HepG2 (cell line): ENCODE results near the gene DNAJC5. TPM values are rescaled to one million over a fixed set of nuclear protein-coding genes. Genes with fewer than 3 reads are reported as not detected.

Experiments
- BATF2 ChIP-seq: sonication (generic); formaldehyde crosslinking; IDR thresholded peaks from 2 replicates; pipeline ENCODE4 v1.8.0; 2022; ENCODE audit warnings: mild to moderate bottlenecking, missing genetic modification reagents, moderate library complexity
- CERS6 ChIP-seq: sonication (generic); formaldehyde crosslinking; IDR thresholded peaks from 2 replicates; pipeline ENCODE4 v1.5.0; 2020; ENCODE audit warnings: missing genetic modification reagents
- ELF1 ChIP-seq: sonication (generic); formaldehyde crosslinking; IDR thresholded peaks from 2 replicates; pipeline ENCODE4 v1.4.0; 2020; ENCODE audit warnings: missing genetic modification reagents
- ELK4 ChIP-seq: sonication (generic); formaldehyde crosslinking; IDR thresholded peaks from 2 replicates; pipeline ENCODE4 v1.9.0; 2021; ENCODE audit warnings: missing genetic modification reagents, borderline replicate concordance
- HDAC1 ChIP-seq: sonication (generic); formaldehyde crosslinking; IDR thresholded peaks from 2 replicates; pipeline ENCODE4 v1.5.1; 2020; ENCODE audit warnings: mild to moderate bottlenecking, missing genetic modification reagents
- HOXA3 ChIP-seq: sonication (generic); formaldehyde crosslinking; IDR thresholded peaks from 2 replicates; pipeline ENCODE4 v1.5.0; 2020; ENCODE audit warnings: missing genetic modification reagents
- HOXA5 ChIP-seq: sonication (generic); formaldehyde crosslinking; IDR thresholded peaks from 2 replicates; pipeline ENCODE4 v1.4.0; 2020; ENCODE audit warnings: missing genetic modification reagents
- MTERF4 ChIP-seq: sonication (generic); formaldehyde crosslinking; IDR thresholded peaks from 2 replicates; pipeline ENCODE4 v1.8.0; 2023; ENCODE audit warnings: mild to moderate bottlenecking, missing genetic modification reagents
- NR2F6 ChIP-seq, 2 experiments: IDR thresholded peaks; 2 replicates each; pipeline ENCODE4 v1.6.1; 2016; ENCODE audit warnings: antibody characterized with exemption in 1 of 2, mild to moderate bottlenecking in 1 of 2
- RBM39 ChIP-seq: fragments of 200-400 bp; formaldehyde crosslinking; IDR thresholded peaks from one replicate; pipeline ENCODE4 v1.6.1; 2018; ENCODE audit warnings: antibody characterized with exemption, mild to moderate bottlenecking, low read depth, low read length; ENCODE audit not compliant: poor library complexity, severe bottlenecking
- TOE1 ChIP-seq: sonication (generic); formaldehyde crosslinking; IDR thresholded peaks from 2 replicates; pipeline ENCODE4 v1.4.0; 2020; ENCODE audit warnings: mild to moderate bottlenecking, missing genetic modification reagents
- ZBTB8A ChIP-seq: sonication (generic); formaldehyde crosslinking; IDR thresholded peaks from 2 replicates; pipeline ENCODE4 v1.4.0; 2020; ENCODE audit warnings: mild to moderate bottlenecking, low read depth, missing genetic modification reagents, borderline replicate concordance
- ZNF326 ChIP-seq: sonication (generic); formaldehyde crosslinking; IDR thresholded peaks from 2 replicates; pipeline ENCODE4 v1.4.0; 2020; ENCODE audit warnings: missing genetic modification reagents, borderline replicate concordance
- ZNF383 ChIP-seq: sonication (generic); formaldehyde crosslinking; IDR thresholded peaks from 2 replicates; pipeline ENCODE4 v1.4.0; 2020; ENCODE audit warnings: missing genetic modification reagents, mild to moderate bottlenecking, borderline replicate concordance
- ZNF407 ChIP-seq: sonication (generic); formaldehyde crosslinking; IDR thresholded peaks from one replicate; pipeline ENCODE4 v1.5.1; 2020; ENCODE audit warnings: mild to moderate bottlenecking, missing genetic modification reagents; ENCODE audit errors: not compliant biosample characterization
- ZNF652 ChIP-seq: IDR thresholded peaks from 2 replicates; pipeline ENCODE4 v1.6.1; 2016; ENCODE audit warnings: low read depth, borderline replicate concordance
- polyA plus RNA-seq, 8 experiments: library from polyadenylated mRNA; depleted of rRNA in 3 of 8; stranded (reverse) in 7 of 8; unstranded in 1 of 8; fragments of >200 nt; fragmentation: Illumina TruSeq in 4 of 8; extraction: Trizol in 4 of 8; gene quantifications; 2 replicates each; pipeline versions ENCODE4 v1.2.1 to v1.2.3, GENCODE V29; 2011 to 2016; ENCODE audit warnings: low read depth in 4 of 8, missing spikeins in 1 of 8, mixed read lengths in 1 of 8; ENCODE audit not compliant: insufficient read depth in 1 of 8
- total RNA-seq, 5 experiments: library from RNA; depleted of rRNA; stranded (reverse); fragments of >200 nt; fragmentation: Illumina TruSeq; extraction: Trizol; gene quantifications; 2 replicates each; pipeline ENCODE4 v1.2.3, GENCODE V29; 2016; ENCODE audit warnings: low read depth in 1 of 5

The DNAJC5 gene
- total and polyA plus RNA-seq, 2 of the 13 experiments (the other 11 are each of a cell fraction or from before 2014, with no cell fraction given) = 42.8 to 64.5 TPM

GRCh38 chr20:63969838-63970713 lies 75.2 kb downstream of the DNAJC5 start, which contains the start of gene ZNF512B (continued):
- TF ChIP-seq ZNF407 (CRISPR knock-in tag) (peak; percentile 78), BATF2 (CRISPR knock-in tag) (no peak), MTERF4 (CRISPR knock-in tag) (peak; percentile 73; the same call in 1 of the 2 replicates), TOE1 (CRISPR knock-in tag) (no peak), ZNF326 (CRISPR knock-in tag) (no peak), HOXA5 (CRISPR knock-in tag) (peak; percentile 49; the same call in 1 of the 2 replicates), CERS6 (CRISPR knock-in tag) (no peak; the same call in 1 of the 2 replicates), ELK4 (CRISPR knock-in tag) (no peak), HOXA3 (CRISPR knock-in tag) (peak; percentile 55; the same call in 1 of the 2 replicates), HDAC1 (CRISPR knock-in tag) (peak; percentile 59; the same call in 1 of the 2 replicates), NR2F6 (IDR thresholded peaks at IDR 0.05) (peak; percentile 77), NR2F6 (CRISPR knock-in tag; IDR thresholded peaks at IDR 0.05) (peak; percentile 77), ZNF383 (CRISPR knock-in tag) (no peak), ELF1 (CRISPR knock-in tag) (peak; percentile 40), RBM39 (peak; percentile 56), ZBTB8A (CRISPR knock-in tag) (no peak), ZNF652 (CRISPR knock-in tag) (no peak)
